Heart left ventricle (tissue), 13 donors: ENCODE results near the gene C17orf107.

ENCODE experiments used
- CTCF ChIP-seq, 12 donors: fragments of 200-600 bp; sonication (generic) in 4 of 12; IDR thresholded peaks; one replicate each; pipeline versions ENCODE4 v1.5.0 to v1.8.0; 2018 to 2022; ENCODE audit warnings: antibody characterized with exemption in 12 of 12, mild to moderate bottlenecking in 5 of 12
- POLR2A ChIP-seq, 2 donors: fragments of 450-650 bp; IDR thresholded peaks; one replicate each; pipeline ENCODE4 v1.6.1; 2017; ENCODE audit warnings: antibody characterized with exemption in 2 of 2, mild to moderate bottlenecking in 2 of 2, moderate library complexity in 2 of 2
- donor health status: ischemic (EF 13 %, LVEDD 7.1; RV severe dilation, severe dysfunction).
- donor health status: DM: no; HTN: yes; CAD: no.
- donor health status: DM: no; HTN: no; CAD: no.
- donor health status: ischemic (EF 25% LVEDD 6.9; RV normal size, moderate dysfunction).
- donor health status: ischemic (EF 25% LVEDD 5.7; RV mildly dilated, moderate dysfunction).
- donor health status: ischemic (EF 35%, LVEDD 5.7; RV mildly dilated, moderate dysfunction).
- donor health status: nonischemic (EF 11% LVEDD 7.7; RV severe dilation, severe dysfunction).
- donor health status: DM: yes; HTN: yes; CAD: no.
- donor health status: PGD.
- donor health status: ischemic (EF 29% LVEDD 5.4; RV normal size, mild dysfunction).
- donor health status: nonischemic (EF 23%, LVEDD 6.1; RV moderate dilation, normal function).

- TF ChIP-seq CTCF (IDR thresholded peaks at IDR 0.05) (no peak), POLR2A (IDR thresholded peaks at IDR 0.05) (no peak)
These were observed 3.2 kb downstream of the C17orf107 start for GRCh38 chr17:4902540-4902939.
